Mucosa of stomach (tissue), 1 donor: ENCODE data around the gene PTPRO.
"Not testable (repeated sequence)": the region's sequence is repeated elsewhere in the genome, so short reads cannot be mapped to it uniquely, and the experiment has no call there.

Experiments used
- H3K27me3 ChIP-seq: one replicate; pipeline ENCODE4 v1.7.0; 2013; ENCODE audit warnings: mild to moderate bottlenecking, low read length; ENCODE audit not compliant: control insufficient read depth, insufficient read depth
- H3K36me3 ChIP-seq: one replicate; pipeline ENCODE4 v1.7.0; 2013; ENCODE audit warnings: low read length; ENCODE audit not compliant: control insufficient read depth, insufficient read depth
- H3K4me1 ChIP-seq: one replicate; pipeline ENCODE4 v1.7.0; 2013; ENCODE audit warnings: mild to moderate bottlenecking, low read length; ENCODE audit not compliant: control insufficient read depth, insufficient read depth
- H3K4me3 ChIP-seq: one replicate; pipeline ENCODE4 v1.7.0; 2013; ENCODE audit warnings: low read length
- H3K9ac ChIP-seq: one replicate; pipeline ENCODE4 v1.7.0; 2013; ENCODE audit warnings: mild to moderate bottlenecking, low read length, moderate library complexity
- H3K9me3 ChIP-seq: one replicate; pipeline ENCODE4 v1.7.0; 2013; ENCODE audit warnings: mild to moderate bottlenecking, low read length, moderate library complexity; ENCODE audit not compliant: control insufficient read depth
- donor health status: Pancreatic carcinoma.

Gene PTPRO

GRCh38 chr12:15601210-15601800 is 279.0 kb downstream of the PTPRO start:
- Histone ChIP-seq H3K4me1 (peaks cover 16% of the 10 kb centered on the region), H3K4me3 (no peak overlapping the region), H3K9ac (no peak overlapping the region), H3K36me3 (no peaks in the 10 kb centered on the region), H3K27me3 (no peaks in the 10 kb centered on the region), H3K9me3 (no peaks in the 10 kb centered on the region)

- H3K4me1 ChIP-seq = peaks cover 16% of the 10 kb centered on the region
- no peak overlapping the region for H3K4me3 ChIP-seq
- H3K9me3 ChIP-seq = no peaks in the 10 kb centered on the region
- H3K27me3 ChIP-seq = no peaks in the 10 kb centered on the region
- H3K36me3 ChIP-seq = no peaks in the 10 kb centered on the region
- no peak overlapping the region for H3K9ac ChIP-seq
Measured at GRCh38 chr12:15602051-15602672, 279.9 kb downstream of the PTPRO start.

- Histone ChIP-seq H3K4me1 (peaks cover 16% of the 10 kb centered on the region), H3K27me3 (no peaks in the 10 kb centered on the region), H3K9me3 (no peaks in the 10 kb centered on the region), H3K4me3 (no peak overlapping the region), H3K36me3 (no peaks in the 10 kb centered on the region), H3K9ac (no peak overlapping the region)
Measured at GRCh38 chr12:15603474-15604085, 281.3 kb downstream of the PTPRO start.

GRCh38 chr12:15605881-15606590 is 283.7 kb downstream of the PTPRO start:
- Histone ChIP-seq H3K9ac (no peak overlapping the region), H3K9me3 (no peaks in the 10 kb centered on the region), H3K27me3 (no peaks in the 10 kb centered on the region), H3K4me3 (no peak overlapping the region), H3K4me1 (peaks cover 6% of the 10 kb centered on the region), H3K36me3 (no peaks in the 10 kb centered on the region)

- no peaks in the 10 kb centered on the region for H3K27me3 ChIP-seq
- no peak overlapping the region for H3K9ac ChIP-seq
- H3K4me1 ChIP-seq = no peaks in the 10 kb centered on the region
- no peaks in the 10 kb centered on the region for H3K9me3 ChIP-seq
- no peaks in the 10 kb centered on the region for H3K36me3 ChIP-seq
- H3K4me3 ChIP-seq = no peak overlapping the region
Measured at GRCh38 chr12:15608406-15608805, 286.1 kb downstream of the PTPRO start.

GRCh38 chr12:15608941-15609340 is 286.6 kb downstream of the PTPRO start:
- no peaks in the 10 kb centered on the region for H3K27me3 ChIP-seq
- no peaks in the 10 kb centered on the region for H3K36me3 ChIP-seq

GRCh38 chr12:15613981-15614380 is 291.7 kb downstream of the PTPRO start:
- no peaks in the 10 kb centered on the region for H3K4me1 ChIP-seq
- H3K9ac ChIP-seq = no peak overlapping the region
- H3K9me3 ChIP-seq = no peaks in the 10 kb centered on the region
- peaks cover 4% of the 10 kb centered on the region for H3K36me3 ChIP-seq
- H3K4me3 ChIP-seq = no peak overlapping the region
- no peaks in the 10 kb centered on the region for H3K27me3 ChIP-seq

More at GRCh38 chr12:15608941-15609340, 286.6 kb downstream of the PTPRO start:
- Histone ChIP-seq H3K9ac (no peak overlapping the region), H3K9me3 (no peaks in the 10 kb centered on the region), H3K4me1 (no peaks in the 10 kb centered on the region), H3K4me3 (no peak overlapping the region)

GRCh38 chr12:15616495-15616894 is 294.2 kb downstream of the PTPRO start:
- not testable (repeated sequence) for H3K4me3 ChIP-seq, H3K9ac ChIP-seq

GRCh38 chr12:15620741-15621539 is 298.6 kb downstream of the PTPRO start:
- Histone ChIP-seq H3K36me3 (peaks cover 12% of the 10 kb centered on the region), H3K9me3 (no peaks in the 10 kb centered on the region), H3K27me3 (no peaks in the 10 kb centered on the region), H3K4me3 (no peak overlapping the region), H3K4me1 (peaks cover 7% of the 10 kb centered on the region), H3K9ac (no peak overlapping the region)

More at GRCh38 chr12:15616495-15616894, 294.2 kb downstream of the PTPRO start:
- H3K27me3 ChIP-seq, H3K4me1 ChIP-seq, H3K9me3 ChIP-seq: not testable (repeated sequence)
- H3K36me3 ChIP-seq = peaks cover 12% of the 10 kb centered on the region

GRCh38 chr12:15625075-15625474 is 302.8 kb downstream of the PTPRO start:
- H3K9me3 ChIP-seq = no peaks in the 10 kb centered on the region
- H3K4me1 ChIP-seq = peaks cover 7% of the 10 kb centered on the region
- no peak overlapping the region for H3K4me3 ChIP-seq
- H3K27me3 ChIP-seq = no peaks in the 10 kb centered on the region
- H3K36me3 ChIP-seq = no peaks in the 10 kb centered on the region
- H3K9ac ChIP-seq = no peak overlapping the region

- Histone ChIP-seq H3K4me3 (no peak overlapping the region), H3K9ac (no peak overlapping the region), H3K36me3 (peaks cover 4% of the 10 kb centered on the region), H3K9me3 (no peaks in the 10 kb centered on the region), H3K27me3 (no peaks in the 10 kb centered on the region), H3K4me1 (no peaks in the 10 kb centered on the region)
Measured at GRCh38 chr12:15627995-15628945, 306.0 kb downstream of the PTPRO start.
